ENCODE measurements around the gene MMP23B.
"Not testable (repeated sequence)": the region's sequence is repeated elsewhere in the genome, so short reads cannot be mapped to it uniquely, and the experiment has no call there.

MMP23B gene

GRCh38 chr1:1669468-1670440 lies 37.8 kb downstream of the MMP23B start:
- DNase-seq (ENCODE audit: low read depth) = no peak

GRCh38 chr1:1670866-1671265 lies 38.9 kb downstream of the MMP23B start:
- DNase-seq (ENCODE audit: low read depth) = no peak

- DNase-seq (ENCODE audit: low read depth) = no peak
These were observed 39.6 kb downstream of the MMP23B start for GRCh38 chr1:1671365-1672119.

GRCh38 chr1:1672181-1672965 lies 40.4 kb downstream of the MMP23B start:
- no peak for DNase-seq (ENCODE audit: low read depth)

GRCh38 chr1:1674806-1675205 lies 42.8 kb downstream of the MMP23B start:
- not testable (repeated sequence) for DNase-seq (ENCODE audit: low read depth)

GRCh38 chr1:1675218-1675617 lies 43.2 kb downstream of the MMP23B start:
- not testable (repeated sequence) for DNase-seq (ENCODE audit: low read depth)

GRCh38 chr1:1676087-1676486 lies 44.1 kb downstream of the MMP23B start:
- not testable (repeated sequence) for DNase-seq (ENCODE audit: low read depth)

GRCh38 chr1:1677718-1678580 lies 46.0 kb downstream of the MMP23B start:
- DNase-seq (ENCODE audit: low read depth) = no peak

- DNase-seq (ENCODE audit: low read depth) = no peak
These were observed 46.8 kb downstream of the MMP23B start for GRCh38 chr1:1678581-1679380.

GRCh38 chr1:1680031-1680911 lies 48.3 kb downstream of the MMP23B start:
- no peak for DNase-seq (ENCODE audit: low read depth)

- no peak for DNase-seq (ENCODE audit: low read depth)
These were observed 48.9 kb downstream of the MMP23B start for GRCh38 chr1:1680912-1681273.

- DNase-seq (ENCODE audit: low read depth) = no peak
These were observed 51.3 kb downstream of the MMP23B start for GRCh38 chr1:1683104-1683905.

Measured in fibroblast of the conjunctiva (primary cell).